Trophoblast cell (in vitro differentiated cells and primary cell): ENCODE results near the gene ID2. TPM values are rescaled to one million over a fixed set of nuclear protein-coding genes. Genes with fewer than 3 reads are reported as not detected.

ENCODE experiments used
- DNase-seq, 2 donors: peaks; one replicate each; pipeline ENCODE4 v3.0.0-alpha.2; 2016
- H2AFZ ChIP-seq: 2 replicates; pipeline ENCODE4 v1.6.1; 2013; ENCODE audit warnings: low read length, moderate library complexity, mild to moderate bottlenecking; ENCODE audit not compliant: insufficient read depth, poor library complexity
- H2AK5ac ChIP-seq: 2 replicates; pipeline ENCODE4 v1.6.1; 2013; ENCODE audit warnings: mild to moderate bottlenecking, low read length
- H2BK120ac ChIP-seq: 2 replicates; pipeline ENCODE4 v1.6.1; 2013; ENCODE audit warnings: low read length, mild to moderate bottlenecking, moderate library complexity; ENCODE audit not compliant: insufficient read depth, poor library complexity
- H2BK12ac ChIP-seq: 2 replicates; pipeline ENCODE4 v1.6.1; 2013; ENCODE audit warnings: mild to moderate bottlenecking, low read length, moderate library complexity
- H2BK5ac ChIP-seq: 2 replicates; pipeline ENCODE4 v1.6.1; 2013; ENCODE audit warnings: low read length, low read depth, moderate library complexity, mild to moderate bottlenecking; ENCODE audit not compliant: poor library complexity
- H3K14ac ChIP-seq: 2 replicates; pipeline ENCODE4 v1.6.1; 2013; ENCODE audit warnings: mild to moderate bottlenecking, low read length
- H3K18ac ChIP-seq: 2 replicates; pipeline ENCODE4 v1.6.1; 2013; ENCODE audit warnings: mild to moderate bottlenecking, low read length
- H3K23ac ChIP-seq: 2 replicates; pipeline ENCODE4 v1.6.1; 2013; ENCODE audit warnings: low read length
- H3K27ac ChIP-seq: 2 replicates; pipeline ENCODE4 v1.5.1; 2013; ENCODE audit warnings: low read depth, mild to moderate bottlenecking, inconsistent platforms, low read length, moderate library complexity
- H3K27me3 ChIP-seq: 2 replicates; pipeline ENCODE4 v1.6.1; 2013; ENCODE audit warnings: inconsistent platforms, mild to moderate bottlenecking, low read length, moderate library complexity; ENCODE audit not compliant: insufficient read depth
- H3K36me3 ChIP-seq, 2 experiments: 1 replicate in 1 of 2; 2 replicates in 1 of 2; pipeline ENCODE4 v1.6.1; 2013; ENCODE audit warnings: low read length in 2 of 2, mild to moderate bottlenecking in 2 of 2, moderate library complexity in 1 of 2; ENCODE audit not compliant: insufficient read depth in 2 of 2, control insufficient read depth in 1 of 2
- H3K4ac ChIP-seq: 2 replicates; pipeline ENCODE4 v1.6.1; 2013; ENCODE audit warnings: low read depth, mild to moderate bottlenecking, low read length, moderate library complexity
- H3K4me1 ChIP-seq, 2 experiments: 1 replicate in 1 of 2; 2 replicates in 1 of 2; pipeline ENCODE4 v1.6.1; 2013; ENCODE audit warnings: low read length in 2 of 2, mild to moderate bottlenecking in 2 of 2, moderate library complexity in 1 of 2; ENCODE audit not compliant: insufficient read depth in 2 of 2, control insufficient read depth in 1 of 2
- H3K4me2 ChIP-seq: 2 replicates; pipeline ENCODE4 v1.6.1; 2013; ENCODE audit warnings: inconsistent platforms, mild to moderate bottlenecking, low read length, moderate library complexity
- H3K4me3 ChIP-seq: 2 replicates; pipeline ENCODE4 v1.5.1; 2013; ENCODE audit warnings: mild to moderate bottlenecking, low read depth, low read length, inconsistent platforms
- H3K79me1 ChIP-seq: one replicate; pipeline ENCODE4 v1.6.1; 2013; ENCODE audit warnings: low read length
- H3K79me2 ChIP-seq: 2 replicates; pipeline ENCODE4 v1.6.1; 2013; ENCODE audit warnings: low read length, mild to moderate bottlenecking; ENCODE audit not compliant: control insufficient read depth, insufficient read depth, poor library complexity
- H3K9ac ChIP-seq: 2 replicates; pipeline ENCODE4 v1.6.1; 2013; ENCODE audit warnings: mild to moderate bottlenecking, low read length
- H3K9me3 ChIP-seq: 2 replicates; pipeline ENCODE4 v1.6.1; 2013; ENCODE audit warnings: low read depth, mild to moderate bottlenecking, control low read depth, inconsistent platforms, low read length; ENCODE audit not compliant: insufficient read depth
- H4K12ac ChIP-seq: 2 replicates; pipeline ENCODE4 v1.6.1; 2013; ENCODE audit warnings: low read depth, mild to moderate bottlenecking, low read length, moderate library complexity
- H4K8ac ChIP-seq: 2 replicates; pipeline ENCODE4 v1.6.1; 2013; ENCODE audit warnings: low read depth, mild to moderate bottlenecking, low read length, moderate library complexity
- H4K91ac ChIP-seq: one replicate; pipeline ENCODE4 v1.6.1; 2013; ENCODE audit warnings: low read depth, mild to moderate bottlenecking, low read length, moderate library complexity
- WGBS: extraction: QIAGEN DNeasy Blood & Tissue Kit; methylation state at CpG from one replicate; pipeline ENCODE4 v1.1.7; 2013; ENCODE audit warnings: missing lambda C conversion rate; ENCODE audit not compliant: insufficient read length, insufficient coverage; ENCODE audit errors: extremely low coverage; 5-methylcytosine and 5-hydroxymethylcytosine counted together
- polyA plus RNA-seq: library from polyadenylated mRNA; stranded (reverse); fragments of 200-250 nt; gene quantifications from 2 replicates; pipeline ENCODE4 v1.2.3, GENCODE V29; 2013

The ID2 gene, protein sequence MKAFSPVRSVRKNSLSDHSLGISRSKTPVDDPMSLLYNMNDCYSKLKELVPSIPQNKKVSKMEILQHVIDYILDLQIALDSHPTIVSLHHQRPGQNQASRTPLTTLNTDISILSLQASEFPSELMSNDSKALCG
- polyA plus RNA-seq = 277 and 280 TPM in 2 replicates

DNA sequence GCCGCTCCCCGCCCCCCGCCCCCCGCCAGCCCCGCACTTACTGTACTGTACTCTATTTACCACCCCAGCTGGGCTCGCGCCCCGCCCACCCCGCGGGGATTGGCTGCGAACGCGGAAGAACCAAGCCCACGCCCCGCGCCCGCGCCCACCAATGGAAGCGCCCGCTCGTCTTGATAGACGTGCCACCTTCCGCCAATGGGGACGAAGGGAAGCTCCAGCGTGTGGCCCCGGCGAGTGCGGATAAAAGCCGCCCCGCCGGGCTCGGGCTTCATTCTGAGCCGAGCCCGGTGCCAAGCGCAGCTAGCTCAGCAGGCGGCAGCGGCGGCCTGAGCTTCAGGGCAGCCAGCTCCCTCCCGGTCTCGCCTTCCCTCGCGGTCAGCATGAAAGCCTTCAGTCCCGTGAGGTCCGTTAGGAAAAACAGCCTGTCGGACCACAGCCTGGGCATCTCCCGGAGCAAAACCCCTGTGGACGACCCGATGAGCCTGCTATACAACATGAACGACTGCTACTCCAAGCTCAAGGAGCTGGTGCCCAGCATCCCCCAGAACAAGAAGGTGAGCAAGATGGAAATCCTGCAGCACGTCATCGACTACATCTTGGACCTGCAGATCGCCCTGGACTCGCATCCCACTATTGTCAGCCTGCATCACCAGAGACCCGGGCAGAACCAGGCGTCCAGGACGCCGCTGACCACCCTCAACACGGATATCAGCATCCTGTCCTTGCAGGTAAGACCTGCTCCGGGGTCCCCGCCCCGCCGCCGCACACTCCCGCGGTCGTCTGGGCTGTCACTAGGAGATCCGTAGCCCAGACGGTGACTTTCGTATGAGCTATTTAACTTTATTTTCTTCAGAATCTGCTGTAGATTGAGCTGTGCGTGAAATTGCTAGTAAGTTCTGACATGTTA, at the start of gene ID2:
Gene ID2 (plus strand): TSS at position 271 of the 907 bp plus-strand sequence. CDS start 110 bp downstream, at position 381.
- WGBS = no CpG with 5 or more reads among the region's 70 CpGs
- Histone ChIP-seq H4K91ac (peak within 1 kb of the TSS; percentile 89), H3K79me1 (peaks cover 57% of the 10 kb centered on the region)

DNA sequence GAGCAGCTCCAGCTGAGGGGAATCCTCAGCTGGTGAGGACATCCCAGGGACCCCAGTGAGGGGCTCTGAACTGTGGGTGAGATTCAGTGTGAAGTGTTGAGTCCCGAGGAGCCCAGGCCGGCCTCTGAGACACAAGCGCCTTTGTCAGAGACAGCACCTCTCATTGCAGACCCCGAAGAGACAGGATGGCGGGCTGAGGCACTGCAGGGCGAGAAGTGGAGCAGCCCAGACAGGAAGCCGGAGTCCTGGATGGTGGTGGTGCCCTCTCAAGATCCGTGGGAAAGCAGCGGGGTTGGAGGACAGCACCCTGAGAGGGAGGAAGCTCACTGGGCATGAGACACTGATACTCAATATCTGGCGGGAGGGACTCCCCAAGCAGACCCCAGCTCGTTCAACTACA, 49.1 kb upstream of the ID2 start:
- Histone ChIP-seq H4K8ac (no peak overlapping the region), H4K12ac (no peak overlapping the region), H3K23ac (no peak overlapping the region), H3K27me3 (no peaks in the 10 kb centered on the region), H3K4ac (no peak overlapping the region), H2BK120ac (no peak overlapping the region), H3K4me1 (peaks cover 12 to 21% of the 10 kb centered on the region in 2 experiments), H2AK5ac (no peak overlapping the region), H3K4me3 (no peak overlapping the region), H2BK12ac (no peak overlapping the region), H3K4me2 (no peak overlapping the region), H3K9ac (no peak overlapping the region), H3K36me3 (no peaks in the 10 kb centered on the region), H3K79me1 (peaks cover 4% of the 10 kb centered on the region), H3K79me2 (no peaks in the 10 kb centered on the region), H3K18ac (no peak overlapping the region), H2AFZ (no peak overlapping the region), H3K27ac (no peak overlapping the region), H3K9me3 (no peaks in the 10 kb centered on the region), H3K14ac (no peak overlapping the region), H4K91ac (no peak overlapping the region), H2BK5ac (no peak overlapping the region)
- WGBS = no CpG with 5 or more reads among the region's 11 CpGs
- no peak for DNase-seq

More for the DNA sequence above, at the start of gene ID2:
- Histone ChIP-seq H2AK5ac (peak within 1 kb of the TSS; percentile 80), H3K4me2 (peak within 1 kb of the TSS; percentile 72), H3K18ac (peak within 1 kb of the TSS; percentile 82), H2AFZ (peak within 1 kb of the TSS; percentile 45), H2BK12ac (peak within 1 kb of the TSS; percentile 84), H3K27me3 (no peaks in the 10 kb centered on the region), H3K4ac (peak within 1 kb of the TSS; percentile 94), H3K9ac (peak within 1 kb of the TSS; percentile 87), H3K14ac (peak within 1 kb of the TSS; percentile 86), H4K12ac (peak within 1 kb of the TSS; percentile 25), H3K79me2 (peaks cover 29% of the 10 kb centered on the region), H2BK120ac (peak within 1 kb of the TSS; percentile 61), H3K36me3 (peaks cover 2 to 10% of the 10 kb centered on the region in 2 experiments), H3K27ac (peak within 1 kb of the TSS; percentile 93), H2BK5ac (peak within 1 kb of the TSS; percentile 95), H3K9me3 (no peaks in the 10 kb centered on the region), H4K8ac (peak within 1 kb of the TSS; percentile 68), H3K23ac (no peak within 1 kb of the TSS), H3K4me1 (peaks cover 9 to 15% of the 10 kb centered on the region in 2 experiments), H3K4me3 (peak within 1 kb of the TSS; percentile 98)
- DNase-seq = peak; percentile 99 to 100

DNA sequence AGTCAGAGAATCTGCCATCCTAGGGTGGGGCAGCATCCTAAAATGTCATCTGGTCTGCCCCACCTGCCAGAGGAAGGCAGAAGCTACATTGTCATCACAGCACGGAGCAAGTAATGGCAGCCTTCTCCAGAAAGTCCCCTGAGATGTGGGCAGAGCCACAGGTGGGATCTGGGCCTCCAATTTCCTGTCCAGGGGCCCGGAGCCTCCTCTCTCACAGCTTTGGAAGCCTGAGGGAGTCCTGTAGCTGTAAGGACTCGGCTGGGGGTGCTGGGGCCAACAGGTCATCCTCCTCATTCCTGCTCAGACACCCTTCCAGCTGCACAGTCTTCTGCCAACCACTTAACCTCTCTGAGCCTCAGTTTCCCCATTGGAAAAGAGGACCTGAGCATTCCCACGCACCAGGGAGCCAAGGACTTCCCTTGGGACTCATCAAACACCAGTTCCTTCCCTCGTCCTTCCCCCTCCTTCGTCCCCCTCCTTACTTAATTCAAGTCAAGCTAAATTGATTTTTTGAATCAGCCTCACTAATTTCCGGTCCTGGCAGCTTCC, 48.6 kb upstream of the ID2 start:
- no peak overlapping the region for H2BK5ac ChIP-seq
- H3K27ac ChIP-seq = no peak overlapping the region
- H3K4me1 ChIP-seq = peaks cover 10 to 19% of the 10 kb centered on the region in 2 experiments
- H3K14ac ChIP-seq = no peak overlapping the region
- WGBS = no CpG with 5 or more reads among the region's 7 CpGs
- no peak overlapping the region for H2BK12ac ChIP-seq
- no peak overlapping the region for H3K4ac ChIP-seq
- no peak overlapping the region for H4K91ac ChIP-seq
- peaks cover 4% of the 10 kb centered on the region for H3K79me1 ChIP-seq
- H2AFZ ChIP-seq = no peak overlapping the region
- H3K79me2 ChIP-seq = no peaks in the 10 kb centered on the region
- DNase-seq = no peak
- H3K36me3 ChIP-seq = no peaks in the 10 kb centered on the region
- no peak overlapping the region for H3K23ac ChIP-seq
- no peak overlapping the region for H3K4me3 ChIP-seq
- H3K27me3 ChIP-seq = no peaks in the 10 kb centered on the region
- H3K9me3 ChIP-seq = no peaks in the 10 kb centered on the region
- H2AK5ac ChIP-seq = peak overlapping the region; percentile 12
- no peak overlapping the region for H4K8ac ChIP-seq
- H3K9ac ChIP-seq = no peak overlapping the region
- no peak overlapping the region for H3K18ac ChIP-seq
- no peak overlapping the region for H4K12ac ChIP-seq
- no peak overlapping the region for H2BK120ac ChIP-seq
- no peak overlapping the region for H3K4me2 ChIP-seq

DNA sequence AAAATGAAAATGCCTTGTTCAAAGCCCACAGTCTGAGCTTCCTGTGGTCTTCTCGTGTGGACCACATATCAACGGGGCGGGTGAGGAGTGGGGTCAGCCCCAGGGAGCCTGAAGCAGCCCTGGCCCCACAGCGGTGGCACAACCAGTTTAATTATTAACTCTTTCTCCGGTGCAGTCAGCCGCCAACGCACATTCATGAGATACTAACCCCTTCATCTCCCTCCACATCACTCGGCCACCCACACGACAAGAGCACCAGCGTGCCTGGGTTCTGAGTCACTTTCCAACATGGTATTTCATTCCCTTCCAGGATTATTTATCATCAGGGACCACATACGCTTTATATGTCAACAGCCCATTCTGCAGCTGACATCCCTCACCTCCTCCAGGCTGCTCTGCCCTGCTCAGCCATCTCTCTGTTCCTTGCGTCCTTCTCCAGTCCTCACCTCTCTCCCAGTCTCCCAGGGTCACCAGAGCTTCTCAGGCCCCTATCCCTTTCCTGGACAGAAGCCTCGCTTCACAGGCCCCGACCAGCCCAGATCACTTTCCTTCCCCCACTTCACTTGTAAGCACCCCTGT, 48.0 kb upstream of the ID2 start:
- H3K14ac ChIP-seq = no peak overlapping the region

More for the DNA sequence above, 48.0 kb upstream of the ID2 start:
- H2BK12ac ChIP-seq = no peak overlapping the region
- H3K4me2 ChIP-seq = no peak overlapping the region
- no peak overlapping the region for H3K27ac ChIP-seq
- WGBS = no CpG with 5 or more reads among the region's 14 CpGs
- no peak overlapping the region for H4K91ac ChIP-seq
- no peak overlapping the region for H2AK5ac ChIP-seq
- H3K23ac ChIP-seq = no peak overlapping the region
- H3K4me3 ChIP-seq = no peak overlapping the region
- no peak overlapping the region for H3K4ac ChIP-seq
- H2BK5ac ChIP-seq = no peak overlapping the region
- H4K8ac ChIP-seq = no peak overlapping the region
- no peak overlapping the region for H3K18ac ChIP-seq
- H3K36me3 ChIP-seq = no peaks in the 10 kb centered on the region
- peaks cover 4% of the 10 kb centered on the region for H3K79me1 ChIP-seq
- no peak for DNase-seq
- H3K79me2 ChIP-seq = no peaks in the 10 kb centered on the region
- H2BK120ac ChIP-seq = no peak overlapping the region
- peaks cover 8 to 16% of the 10 kb centered on the region in 2 experiments for H3K4me1 ChIP-seq
- H2AFZ ChIP-seq = no peak overlapping the region
- H4K12ac ChIP-seq = no peak overlapping the region
- no peaks in the 10 kb centered on the region for H3K9me3 ChIP-seq
- no peak overlapping the region for H3K9ac ChIP-seq
- no peaks in the 10 kb centered on the region for H3K27me3 ChIP-seq
